GM23248 (cell line): ENCODE data around the gene CFB. TPM values are rescaled to one million over a fixed set of nuclear protein-coding genes. Genes with fewer than 3 reads are reported as not detected.
"Not testable (repeated sequence)": the region's sequence is repeated elsewhere in the genome, so short reads cannot be mapped to it uniquely, and the experiment has no call there.

Experiments used
- DNase-seq: peaks from one replicate; pipeline ENCODE4 v3.0.0-alpha.2; 2015
- H2AFZ ChIP-seq: fragments of 200-600 bp; sonication (generic); 2 replicates; pipeline ENCODE4 v1.6.1; 2016; ENCODE audit warnings: antibody characterized with exemption
- H3F3A ChIP-seq: fragments of 200-600 bp; sonication (generic); 2 replicates; pipeline ENCODE4 v1.6.1; 2016; ENCODE audit warnings: mild to moderate bottlenecking, antibody characterized with exemption, mixed run types; ENCODE audit not compliant: insufficient read depth
- H3K27ac ChIP-seq: fragments of 200-600 bp; sonication (generic); 2 replicates; pipeline ENCODE4 v1.5.1; 2016; ENCODE audit warnings: mild to moderate bottlenecking
- H3K27me3 ChIP-seq: fragments of 200-600 bp; sonication (generic); replicated peaks from 2 replicates; pipeline ENCODE4 v1.6.1; 2016; ENCODE audit warnings: mild to moderate bottlenecking; ENCODE audit not compliant: insufficient read depth
- H3K36me3 ChIP-seq: fragments of 200-600 bp; sonication (generic); 2 replicates; pipeline ENCODE4 v1.6.1; 2016; ENCODE audit warnings: low read depth, mild to moderate bottlenecking
- H3K4me1 ChIP-seq: fragments of 200-600 bp; sonication (generic); 2 replicates; pipeline ENCODE4 v1.6.1; 2016; ENCODE audit warnings: mild to moderate bottlenecking; ENCODE audit not compliant: insufficient read depth
- H3K4me2 ChIP-seq: fragments of 200-600 bp; sonication (generic); one replicate; pipeline ENCODE4 v1.6.1; 2016; ENCODE audit warnings: mild to moderate bottlenecking; ENCODE audit not compliant: unreplicated experiment
- H3K4me3 ChIP-seq: fragments of 200-600 bp; sonication (generic); 2 replicates; pipeline ENCODE4 v1.5.1; 2016; ENCODE audit warnings: mild to moderate bottlenecking
- H3K79me2 ChIP-seq: fragments of 200-600 bp; sonication (generic); 2 replicates; pipeline ENCODE4 v1.6.1; 2016; ENCODE audit warnings: mild to moderate bottlenecking; ENCODE audit not compliant: insufficient read depth
- H3K9ac ChIP-seq: fragments of 200-600 bp; sonication (generic); 2 replicates; pipeline ENCODE4 v1.6.1; 2016; ENCODE audit warnings: mild to moderate bottlenecking
- H3K9me2 ChIP-seq: fragments of 200-600 bp; sonication (generic); 2 replicates; pipeline ENCODE4 v1.6.1; 2016; ENCODE audit warnings: mixed run types, mild to moderate bottlenecking, moderate library complexity; ENCODE audit not compliant: insufficient read depth
- H3K9me3 ChIP-seq: fragments of 200-600 bp; sonication (generic); one replicate; pipeline ENCODE4 v1.6.1; 2017; ENCODE audit warnings: low read depth
- H4K20me1 ChIP-seq: fragments of 200-600 bp; sonication (generic); 2 replicates; pipeline ENCODE4 v1.6.0; 2016; ENCODE audit not compliant: insufficient read depth
- EZH2 ChIP-seq: fragments of 200-600 bp; sonication (generic); IDR thresholded peaks from 2 replicates; pipeline ENCODE4 v1.6.1; 2018; ENCODE audit warnings: antibody characterized with exemption, mild to moderate bottlenecking; ENCODE audit not compliant: insufficient read depth, poor library complexity, severe bottlenecking
- EZH2phosphoT487 ChIP-seq: fragments of 200-600 bp; sonication (generic); IDR thresholded peaks from 2 replicates; pipeline ENCODE4 v1.6.1; 2018; ENCODE audit warnings: antibody characterized with exemption, moderate library complexity, mild to moderate bottlenecking, low read depth; ENCODE audit not compliant: insufficient read depth
- WGBS, 2 experiments: methylation state at CpG; one replicate each; pipeline ENCODE4 v1.1.6; 2015 to 2017; ENCODE audit warnings: low lambda C conversion rate in 2 of 2, low coverage in 1 of 2; ENCODE audit errors: missing lambda C conversion rate in 2 of 2; 5-methylcytosine and 5-hydroxymethylcytosine counted together
- in situ Hi-C: fragments of 300-500 bp; cut with MboI; formaldehyde crosslinking; loops from 2 replicates; pipeline ENCODE4 v1.15.0; 2020
- polyA plus RNA-seq: library from polyadenylated mRNA; unstranded; fragments of >200 nt; fragmentation: Nextera tagmentation; extraction: Ambion mirVana; gene quantifications from 2 replicates; pipeline ENCODE4 v1.2.1, GENCODE V29; 2016
- total RNA-seq: library from RNA; depleted of rRNA; stranded (reverse); fragments of >200 nt; shearing (Covaris generic); gene quantifications from 2 replicates; pipeline ENCODE4 v1.2.3, GENCODE V29; 2014

Gene CFB
- total and polyA plus RNA-seq, 2 experiments from 2014 or later: 3.9 to 4.4 TPM

DNA sequence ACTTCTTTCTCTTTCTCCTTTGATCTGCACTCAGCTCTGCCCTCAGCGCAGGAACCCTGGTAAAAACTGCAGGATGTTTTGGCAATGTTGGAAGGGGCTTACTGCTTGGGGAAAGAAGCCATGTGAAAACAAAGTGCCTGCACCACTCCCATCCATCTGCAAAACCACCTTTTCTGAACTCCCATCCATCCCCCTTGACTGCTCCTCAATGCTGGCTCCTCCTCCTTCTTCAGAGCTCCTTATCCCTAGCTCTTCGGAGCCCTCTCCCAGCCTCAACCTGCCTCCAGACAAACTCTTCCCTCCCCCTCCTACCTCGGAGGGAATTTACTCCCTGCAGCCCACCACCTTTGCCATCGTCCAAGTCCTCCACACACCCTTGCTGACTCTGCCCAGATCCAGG lies 39.8 kb upstream of the CFB start:
- no peaks in the 10 kb centered on the region for H3K9me2 ChIP-seq
- no peaks in the 10 kb centered on the region for H3K36me3 ChIP-seq
- H3K79me2 ChIP-seq: no peaks in the 10 kb centered on the region
- H3K4me2 ChIP-seq: no peak overlapping the region
- no peak overlapping the region for H3K27ac ChIP-seq
- no peak overlapping the region for H2AFZ ChIP-seq
- WGBS, 2 experiments: 38 to 41% methylated on average over 4 of the region's 4 CpGs
- DNase-seq: no peak
- H3K9ac ChIP-seq: no peak overlapping the region
- no peaks in the 10 kb centered on the region for H3K9me3 ChIP-seq
- no peaks in the 10 kb centered on the region for H4K20me1 ChIP-seq
- no peak for TF ChIP-seq EZH2
- no peak for TF ChIP-seq EZH2phosphoT487
- H3F3A ChIP-seq: peaks cover 25% of the 10 kb centered on the region
- H3K4me3 ChIP-seq: no peak overlapping the region
- in situ Hi-C loops: no loop called here
- H3K4me1 ChIP-seq: peaks cover 41% of the 10 kb centered on the region
- H3K27me3 ChIP-seq: no peaks in the 10 kb centered on the region

DNA sequence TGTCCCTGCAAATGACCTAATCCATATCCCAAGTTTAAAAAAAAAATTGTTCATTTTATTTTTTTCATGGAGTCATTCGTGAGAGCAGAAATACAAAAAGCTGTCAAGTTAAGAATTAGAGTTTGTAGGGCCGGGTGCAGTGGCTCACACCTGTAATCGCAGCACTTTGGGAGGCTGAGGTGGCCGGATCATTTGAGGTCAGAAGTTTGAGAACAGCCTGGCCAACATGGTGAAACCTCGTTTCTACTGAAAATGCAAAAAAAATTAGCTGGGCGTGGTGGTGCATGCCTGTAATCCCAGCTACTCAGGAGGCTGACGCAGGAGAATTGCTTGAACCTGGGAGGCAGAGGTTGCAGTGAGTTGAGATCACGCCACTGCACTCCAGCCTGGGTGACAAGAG lies 39.2 kb upstream of the CFB start:
- DNase-seq, H3K9ac ChIP-seq, H3K27ac ChIP-seq, H3K9me2 ChIP-seq, H3K9me3 ChIP-seq, in situ Hi-C loops, H2AFZ ChIP-seq, H3K4me3 ChIP-seq, H3K36me3 ChIP-seq, H3K27me3 ChIP-seq, H3K79me2 ChIP-seq, H3K4me2 ChIP-seq, H4K20me1 ChIP-seq: not testable (repeated sequence)
- H3F3A ChIP-seq: peaks cover 25% of the 10 kb centered on the region
- 79% methylated on average over 8 of the region's 8 CpGs for WGBS, 2 experiments
- H3K4me1 ChIP-seq: peaks cover 44% of the 10 kb centered on the region

DNA sequence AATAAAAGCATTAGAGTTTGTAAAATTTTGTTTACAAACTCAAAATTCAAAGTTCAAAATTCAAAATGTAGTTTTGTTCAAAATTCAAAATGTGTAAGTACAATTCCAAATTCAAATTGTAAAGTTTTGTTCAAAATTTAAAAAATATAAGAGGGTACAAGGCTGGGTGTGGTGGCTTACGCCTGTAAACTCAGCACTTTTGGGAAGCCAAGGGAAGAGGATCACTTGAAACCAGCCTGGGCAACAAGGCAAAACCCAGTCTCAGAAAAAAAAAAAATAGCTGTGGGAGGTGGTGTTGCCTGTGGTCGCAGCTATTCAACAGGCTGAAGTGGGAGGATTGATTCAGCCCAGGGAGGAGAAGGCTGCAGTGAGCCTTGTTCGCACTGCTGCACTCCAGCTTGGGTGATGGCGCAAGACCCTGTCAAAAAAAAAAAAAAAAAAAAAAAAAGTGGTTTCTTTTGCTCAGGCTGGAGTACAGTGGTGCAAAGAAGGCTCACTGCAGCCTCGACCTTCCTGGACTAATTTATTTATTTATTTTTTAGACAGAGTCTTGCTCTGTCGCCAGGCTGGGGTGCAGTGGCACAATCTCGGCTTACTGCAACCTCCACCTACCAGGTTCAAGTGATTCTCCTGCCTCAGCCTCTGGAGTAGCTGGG lies 38.6 kb upstream of the CFB start:
- Histone ChIP-seq H3K4me2 (no peak overlapping the region), H3K27me3 (no peaks in the 10 kb centered on the region), H3K9me2 (no peaks in the 10 kb centered on the region), H3K9ac (no peak overlapping the region), H3K36me3 (no peaks in the 10 kb centered on the region), H3F3A (peaks cover 25% of the 10 kb centered on the region), H4K20me1 (no peaks in the 10 kb centered on the region), H3K4me1 (peaks cover 49% of the 10 kb centered on the region), H3K27ac (0 out of 2 replicates have a peak overlapping the region, but pooled peaks have one; percentile 31), H2AFZ (no peak overlapping the region), H3K9me3 (no peaks in the 10 kb centered on the region), H3K4me3 (no peak overlapping the region), H3K79me2 (no peaks in the 10 kb centered on the region)
- DNase-seq: peak; percentile 87
- TF ChIP-seq EZH2phosphoT487: no peak
- 26% methylated on average over 7 of the region's 7 CpGs for WGBS, 2 experiments
- in situ Hi-C loops: no loop called here

DNA sequence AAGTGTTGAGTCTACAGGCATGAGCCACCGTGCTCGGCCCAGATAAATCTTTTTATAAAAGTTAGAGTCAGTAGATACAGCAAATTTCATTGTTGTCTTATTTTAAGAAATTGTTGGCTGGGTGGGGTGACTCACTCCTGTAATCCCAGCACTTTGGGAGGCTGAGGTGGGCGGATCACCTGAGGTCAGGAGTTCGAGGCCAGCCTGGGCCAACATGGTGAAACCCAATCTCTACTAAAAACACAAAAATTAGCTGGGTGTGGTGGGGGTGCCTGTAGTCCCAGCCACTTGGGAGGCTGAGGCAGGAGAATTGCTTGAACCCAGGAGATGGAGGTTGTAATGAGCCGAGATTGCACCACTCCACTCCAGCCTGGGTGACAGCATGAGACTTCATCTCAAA lies 37.6 kb upstream of the CFB start:
- H3K9me2 ChIP-seq, in situ Hi-C loops, H3K9me3 ChIP-seq, H2AFZ ChIP-seq, H3K27me3 ChIP-seq, H3K4me3 ChIP-seq, H4K20me1 ChIP-seq, H3K36me3 ChIP-seq, H3K4me2 ChIP-seq, H3K79me2 ChIP-seq, H3K9ac ChIP-seq: not testable (repeated sequence)
- H3K27ac ChIP-seq: peak overlapping the region; percentile 95
- DNase-seq: peak; percentile 24
- WGBS, 2 experiments: 93 to 94% methylated on average over 5 of the region's 5 CpGs
- peaks cover 16% of the 10 kb centered on the region for H3F3A ChIP-seq
- peaks cover 43% of the 10 kb centered on the region for H3K4me1 ChIP-seq

DNA sequence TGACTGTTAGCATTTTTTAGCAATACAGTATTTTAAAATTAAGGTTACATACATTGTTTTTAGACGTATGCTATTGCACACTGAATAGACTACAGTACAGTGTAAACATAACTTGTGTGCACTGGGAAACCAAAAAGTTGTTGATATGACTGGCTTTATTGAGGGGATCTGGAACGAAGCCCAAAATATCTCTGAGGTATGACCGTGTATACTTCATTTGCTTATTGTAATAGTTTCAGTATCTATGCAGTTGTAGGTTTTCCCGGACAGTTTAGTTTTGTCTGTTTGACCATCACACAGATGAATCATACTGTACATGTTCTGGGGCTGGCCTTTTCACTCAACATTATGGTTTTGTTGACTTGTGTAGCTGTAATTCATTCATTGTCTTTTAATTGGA lies 37.1 kb upstream of the CFB start:
- H3K9ac ChIP-seq: no peak overlapping the region
- H3K9me2 ChIP-seq: no peaks in the 10 kb centered on the region
- in situ Hi-C loops: no loop called here
- H4K20me1 ChIP-seq: no peaks in the 10 kb centered on the region
- no peak overlapping the region for H2AFZ ChIP-seq
- WGBS, 2 experiments: 40 to 52% methylated on average over 4 of the region's 4 CpGs
- no peaks in the 10 kb centered on the region for H3K9me3 ChIP-seq
- peaks cover 43% of the 10 kb centered on the region for H3K4me1 ChIP-seq
- H3F3A ChIP-seq: peaks cover 16% of the 10 kb centered on the region
- peak; percentile 68 for DNase-seq
- peak overlapping the region; percentile 95 for H3K27ac ChIP-seq
- H3K79me2 ChIP-seq: no peaks in the 10 kb centered on the region
- no peaks in the 10 kb centered on the region for H3K36me3 ChIP-seq
- TF ChIP-seq EZH2phosphoT487 (no peak), EZH2 (no peak)
- H3K4me3 ChIP-seq: no peak overlapping the region
- no peak overlapping the region for H3K4me2 ChIP-seq
- no peaks in the 10 kb centered on the region for H3K27me3 ChIP-seq

DNA sequence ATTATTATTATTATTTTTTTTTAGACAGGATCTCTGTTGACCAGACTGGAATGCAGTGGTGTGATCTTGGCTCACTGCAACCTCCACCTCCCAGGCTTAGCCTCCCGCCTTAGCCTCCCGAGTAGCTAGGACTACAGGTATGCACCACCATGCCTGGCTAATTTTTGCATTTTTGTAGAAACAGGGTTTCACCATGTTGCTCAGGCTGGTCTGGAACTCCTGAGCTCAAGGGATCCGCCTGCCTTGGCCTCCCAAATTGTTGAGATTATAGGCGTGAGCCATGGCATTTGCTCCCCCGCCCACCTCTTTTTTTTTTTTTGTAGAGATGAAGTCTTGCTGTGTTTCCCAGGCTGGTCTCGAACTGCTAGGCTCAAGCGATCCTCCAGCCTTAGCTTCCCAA lies 36.6 kb upstream of the CFB start:
- H3K9me3 ChIP-seq, H2AFZ ChIP-seq, H3K4me2 ChIP-seq, H3K4me3 ChIP-seq, H3K9ac ChIP-seq, DNase-seq, H3K27me3 ChIP-seq, H3K9me2 ChIP-seq, H3K36me3 ChIP-seq, H3K79me2 ChIP-seq, in situ Hi-C loops, H4K20me1 ChIP-seq: not testable (repeated sequence)
- Histone ChIP-seq H3F3A (peaks cover 16% of the 10 kb centered on the region), H3K4me1 (peaks cover 43% of the 10 kb centered on the region), H3K27ac (peak overlapping the region; percentile 95)
- WGBS, 2 experiments: 76 to 85% methylated on average over 7 of the region's 7 CpGs
